ENCODE data around the gene AKAP13. TPM values are rescaled to one million over a fixed set of nuclear protein-coding genes. Genes with fewer than 3 reads are reported as not detected.

The AKAP13 gene
- total and polyA plus RNA-seq, 2 donors (not counting 1 experiment from before 2014, with no cell fraction given): 73.8 to 358 TPM

DNA sequence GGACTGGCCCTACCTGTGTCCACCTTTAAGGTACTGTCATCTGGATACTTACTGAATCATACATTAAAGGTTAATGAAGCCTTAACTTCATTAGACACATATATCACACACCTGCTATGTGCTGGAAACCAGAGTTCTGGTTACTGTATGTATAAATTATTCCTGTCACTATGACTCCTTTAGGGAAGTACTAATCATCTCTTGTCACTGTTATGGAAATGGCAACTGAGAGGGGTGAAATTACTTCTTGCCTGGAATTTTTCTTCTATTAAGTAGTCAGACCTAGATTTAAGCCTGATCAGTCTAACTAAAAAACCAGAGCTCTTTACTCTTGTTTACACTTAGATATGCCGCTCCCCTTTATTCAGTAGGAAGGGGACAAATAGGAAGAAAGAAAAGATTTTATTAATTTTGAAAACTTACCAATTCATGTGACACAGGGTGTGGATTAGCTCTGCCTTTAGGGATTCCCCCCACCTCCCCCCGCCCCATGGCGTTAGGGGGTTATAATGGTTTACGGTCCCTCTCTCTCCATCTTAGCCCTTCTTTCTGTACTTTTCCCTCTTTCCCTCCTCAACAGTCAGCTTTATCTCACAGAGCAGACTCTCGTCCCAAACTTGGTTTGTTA, 261.8 kb downstream of the AKAP13 start:
- peaks cover 0 to 3% of the 10 kb centered on the region in 2 donors for H3K4me1 ChIP-seq (ENCODE audit: control insufficient read depth in 2 of 2, insufficient read depth in 2 of 2, low read length in 2 of 2)
- H3K27ac Mint-ChIP-seq: no peak overlapping the region
- ATAC-seq (ENCODE audit: low read depth): no peak
- no peak overlapping the region for H3K4me3 ChIP-seq (ENCODE audit: control extremely low read depth in 1 of 5, extremely low read depth in 1 of 5, insufficient read depth in 1 of 5, low read depth in 2 of 5, low read length in 4 of 5)
- no peak overlapping the region for H2AFZ ChIP-seq (ENCODE audit: insufficient read depth, low read depth, low read length, poor library complexity, severe bottlenecking)
- 100% methylated on average over 1 of the region's 5 CpGs for WGBS (ENCODE audit: insufficient coverage)
- TF ChIP-seq, protein P1, sequence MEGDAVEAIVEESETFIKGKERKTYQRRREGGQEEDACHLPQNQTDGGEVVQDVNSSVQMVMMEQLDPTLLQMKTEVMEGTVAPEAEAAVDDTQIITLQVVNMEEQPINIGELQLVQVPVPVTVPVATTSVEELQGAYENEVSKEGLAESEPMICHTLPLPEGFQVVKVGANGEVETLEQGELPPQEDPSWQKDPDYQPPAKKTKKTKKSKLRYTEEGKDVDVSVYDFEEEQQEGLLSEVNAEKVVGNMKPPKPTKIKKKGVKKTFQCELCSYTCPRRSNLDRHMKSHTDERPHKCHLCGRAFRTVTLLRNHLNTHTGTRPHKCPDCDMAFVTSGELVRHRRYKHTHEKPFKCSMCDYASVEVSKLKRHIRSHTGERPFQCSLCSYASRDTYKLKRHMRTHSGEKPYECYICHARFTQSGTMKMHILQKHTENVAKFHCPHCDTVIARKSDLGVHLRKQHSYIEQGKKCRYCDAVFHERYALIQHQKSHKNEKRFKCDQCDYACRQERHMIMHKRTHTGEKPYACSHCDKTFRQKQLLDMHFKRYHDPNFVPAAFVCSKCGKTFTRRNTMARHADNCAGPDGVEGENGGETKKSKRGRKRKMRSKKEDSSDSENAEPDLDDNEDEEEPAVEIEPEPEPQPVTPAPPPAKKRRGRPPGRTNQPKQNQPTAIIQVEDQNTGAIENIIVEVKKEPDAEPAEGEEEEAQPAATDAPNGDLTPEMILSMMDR (IDR thresholded peaks at IDR 0.05): no peak
- TF ChIP-seq EZH2 (IDR thresholded peaks at IDR 0.05; ENCODE audit: borderline replicate concordance, insufficient read depth, low read depth, low read length, poor library complexity, severe bottlenecking): no peak
- H3K4me1 Mint-ChIP-seq: peaks cover 11% of the 10 kb centered on the region
- ChIA-PET POLR2A (no interaction called here), CTCF (interaction anchor here (1.0 kb wide), 1 partner anchor 136 kb away, joined by 3 read pairs; no protein-coding TSS in a partner anchor)
- peaks cover 3 to 70% of the 10 kb centered on the region in 2 experiments for H3K36me3 ChIP-seq (replicated peaks in 1 of 2; ENCODE audit: control extremely low read depth in 1 of 2, control insufficient read depth in 1 of 2, extremely low read depth in 1 of 2, insufficient read depth in 2 of 2, low read length in 1 of 2)
- no peak overlapping the region for H3K9ac ChIP-seq (ENCODE audit: low read length)
- peaks cover under 1% of the 10 kb centered on the region for H4K20me1 ChIP-seq (ENCODE audit: control insufficient read depth, insufficient read depth, low read length, poor library complexity, severe bottlenecking)
- H3K79me2 ChIP-seq (ENCODE audit: control insufficient read depth, insufficient read depth, low read length): peaks cover 63% of the 10 kb centered on the region
- H3K27ac ChIP-seq (ENCODE audit: low read length in 2 of 2): no peak overlapping the region
- no peaks in the 10 kb centered on the region for H3K9me3 Mint-ChIP-seq (ENCODE audit: insufficient read depth)
- intact Hi-C loops (cut with micrococcal nuclease): no loop called here
- no peak for DNase-seq
- no peaks in the 10 kb centered on the region for H3K9me3 ChIP-seq (ENCODE audit: control extremely low read depth in 1 of 3, control insufficient read depth in 2 of 3, insufficient read depth in 1 of 3, low read length in 2 of 3)
- no peak overlapping the region for H3K4me2 ChIP-seq (replicated peaks; ENCODE audit: low read depth, low read length, poor library complexity, severe bottlenecking)
- no peaks in the 10 kb centered on the region for H3K27me3 Mint-ChIP-seq
- H3K4me3 Mint-ChIP-seq: no peak overlapping the region
- H3K27me3 ChIP-seq (replicated peaks in 1 of 4; ENCODE audit: control extremely low read depth in 1 of 4, control insufficient read depth in 3 of 4, insufficient read depth in 4 of 4, low read length in 3 of 4): no peaks in the 10 kb centered on the region

DNA sequence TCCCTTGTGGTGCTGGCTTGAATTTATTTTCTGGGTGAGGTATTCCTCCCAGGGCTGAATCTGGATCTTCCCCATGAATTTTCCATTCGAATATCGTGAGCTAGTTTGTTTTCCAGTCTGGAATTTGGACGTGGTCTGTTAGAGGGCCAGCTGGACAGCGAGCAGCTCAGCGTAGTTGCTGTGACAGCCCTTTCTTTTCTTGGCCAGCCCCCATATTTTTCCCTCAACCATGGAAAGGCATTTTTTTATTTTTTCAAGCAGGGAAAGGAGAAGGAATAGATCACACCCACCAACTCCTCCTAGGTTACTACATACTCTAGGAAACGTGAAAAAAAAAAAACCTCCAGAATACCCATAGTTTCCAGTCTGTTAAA, 262.3 kb downstream of the AKAP13 start:
- Histone ChIP-seq H3K4me3 (ENCODE audit: control extremely low read depth in 1 of 5, extremely low read depth in 1 of 5, insufficient read depth in 1 of 5, low read depth in 2 of 5, low read length in 4 of 5) (no peak overlapping the region), H2AFZ (ENCODE audit: insufficient read depth, low read depth, low read length, poor library complexity, severe bottlenecking) (no peak overlapping the region), H3K9me3 (ENCODE audit: control extremely low read depth in 1 of 3, control insufficient read depth in 2 of 3, insufficient read depth in 1 of 3, low read length in 2 of 3) (no peaks in the 10 kb centered on the region), H3K4me2 (replicated peaks; ENCODE audit: low read depth, low read length, poor library complexity, severe bottlenecking) (no peak overlapping the region), H3K36me3 (replicated peaks in 1 of 2; ENCODE audit: control extremely low read depth in 1 of 2, control insufficient read depth in 1 of 2, extremely low read depth in 1 of 2, insufficient read depth in 2 of 2, low read length in 1 of 2) (peaks cover 3 to 70% of the 10 kb centered on the region in 2 experiments), H3K27ac (ENCODE audit: low read length in 2 of 2) (no peak overlapping the region), H3K79me2 (ENCODE audit: control insufficient read depth, insufficient read depth, low read length) (peaks cover 60% of the 10 kb centered on the region), H3K4me1 (ENCODE audit: control insufficient read depth in 2 of 2, insufficient read depth in 2 of 2, low read length in 2 of 2) (peaks cover 0 to 3% of the 10 kb centered on the region in 2 donors), H3K27me3 (replicated peaks in 1 of 4; ENCODE audit: control extremely low read depth in 1 of 4, control insufficient read depth in 3 of 4, insufficient read depth in 4 of 4, low read length in 3 of 4) (no peaks in the 10 kb centered on the region), H3K9ac (ENCODE audit: low read length) (no peak overlapping the region), H4K20me1 (ENCODE audit: control insufficient read depth, insufficient read depth, low read length, poor library complexity, severe bottlenecking) (no peaks in the 10 kb centered on the region)
- DNase-seq: no peak
- peaks cover 9% of the 10 kb centered on the region for H3K4me1 Mint-ChIP-seq
- WGBS (ENCODE audit: insufficient coverage): no CpG with 5 or more reads among the region's 6 CpGs
- no peaks in the 10 kb centered on the region for H3K27me3 Mint-ChIP-seq
- TF ChIP-seq, protein P1 (IDR thresholded peaks at IDR 0.05): no peak
- TF ChIP-seq EZH2 (IDR thresholded peaks at IDR 0.05; ENCODE audit: borderline replicate concordance, insufficient read depth, low read depth, low read length, poor library complexity, severe bottlenecking): no peak
- H3K9me3 Mint-ChIP-seq (ENCODE audit: insufficient read depth): no peaks in the 10 kb centered on the region
- POLR2A ChIA-PET: no interaction called here
- H3K4me3 Mint-ChIP-seq: no peak overlapping the region
- CTCF ChIA-PET: interaction anchor here (0.9 to 1.0 kb wide), 2 partner anchors 9 to 137 kb away, joined by 3 to 4 read pairs; no protein-coding TSS in a partner anchor
- no peak overlapping the region for H3K27ac Mint-ChIP-seq
- ATAC-seq (ENCODE audit: low read depth): no peak
- intact Hi-C loops (cut with micrococcal nuclease): no loop called here

Data from B cell (primary cell).